GM12864 (cell line): ENCODE results near the gene ULK4.

Experiments used
- DNase-seq: peaks from one replicate; pipeline ENCODE4 v3.0.0-alpha.2; 2011; ENCODE audit warnings: low read depth
- H3K4me3 ChIP-seq: 2 replicates; pipeline ENCODE4 v1.5.1; 2011; ENCODE audit warnings: mild to moderate bottlenecking, low read depth, low read length, control low read depth
- TF ChIP-seq, protein P1 (sequence below): IDR thresholded peaks from 2 replicates; pipeline ENCODE4 v1.5.1; 2011; ENCODE audit warnings: low read depth, mild to moderate bottlenecking, moderate library complexity, low read length, control low read depth, inconsistent platforms; ENCODE audit errors: missing control alignments

Gene ULK4

DNA sequence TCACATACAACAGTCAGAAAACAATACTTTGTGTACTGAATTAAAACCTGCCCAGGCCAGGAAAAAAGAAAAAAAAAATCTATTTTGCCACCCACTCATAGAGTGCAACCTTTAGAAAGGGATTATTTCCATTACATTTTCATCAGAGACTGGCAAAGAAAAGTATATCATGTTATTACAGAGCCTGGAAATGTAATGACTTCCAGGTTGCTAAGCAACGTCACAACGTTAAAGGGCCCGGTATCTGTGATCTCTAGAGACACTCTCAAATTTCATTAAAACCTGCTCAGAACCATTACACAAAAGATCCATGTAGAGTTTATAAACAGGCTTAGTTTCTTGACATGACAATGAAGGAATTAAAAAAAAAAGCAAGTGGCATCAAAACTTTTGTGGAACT, 592.1 kb downstream of the ULK4 start:
- H3K4me3 ChIP-seq: no peak overlapping the region
- no peak for DNase-seq
- TF ChIP-seq, protein P1, sequence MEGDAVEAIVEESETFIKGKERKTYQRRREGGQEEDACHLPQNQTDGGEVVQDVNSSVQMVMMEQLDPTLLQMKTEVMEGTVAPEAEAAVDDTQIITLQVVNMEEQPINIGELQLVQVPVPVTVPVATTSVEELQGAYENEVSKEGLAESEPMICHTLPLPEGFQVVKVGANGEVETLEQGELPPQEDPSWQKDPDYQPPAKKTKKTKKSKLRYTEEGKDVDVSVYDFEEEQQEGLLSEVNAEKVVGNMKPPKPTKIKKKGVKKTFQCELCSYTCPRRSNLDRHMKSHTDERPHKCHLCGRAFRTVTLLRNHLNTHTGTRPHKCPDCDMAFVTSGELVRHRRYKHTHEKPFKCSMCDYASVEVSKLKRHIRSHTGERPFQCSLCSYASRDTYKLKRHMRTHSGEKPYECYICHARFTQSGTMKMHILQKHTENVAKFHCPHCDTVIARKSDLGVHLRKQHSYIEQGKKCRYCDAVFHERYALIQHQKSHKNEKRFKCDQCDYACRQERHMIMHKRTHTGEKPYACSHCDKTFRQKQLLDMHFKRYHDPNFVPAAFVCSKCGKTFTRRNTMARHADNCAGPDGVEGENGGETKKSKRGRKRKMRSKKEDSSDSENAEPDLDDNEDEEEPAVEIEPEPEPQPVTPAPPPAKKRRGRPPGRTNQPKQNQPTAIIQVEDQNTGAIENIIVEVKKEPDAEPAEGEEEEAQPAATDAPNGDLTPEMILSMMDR: no peak

DNA sequence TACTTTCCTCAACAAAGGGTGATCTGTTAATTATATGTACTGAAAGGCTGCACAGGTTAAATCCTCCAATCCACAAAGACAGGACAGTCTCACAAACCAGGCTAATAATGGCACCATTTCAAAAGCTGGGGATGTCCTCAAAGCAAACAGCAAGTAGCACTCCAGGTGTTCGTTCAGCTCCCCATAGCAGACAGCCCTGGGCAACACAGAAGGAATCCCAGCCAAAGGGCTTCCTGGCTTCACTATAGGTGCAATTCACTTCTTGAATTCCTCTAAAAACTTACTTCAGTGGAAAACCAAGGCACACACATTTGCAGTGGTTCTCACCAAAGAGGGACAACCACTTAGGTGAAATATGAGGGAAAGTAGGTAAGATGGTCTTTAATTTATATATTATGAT, 595.9 kb downstream of the ULK4 start:
- DNase-seq: no peak
- H3K4me3 ChIP-seq: no peak overlapping the region
- TF ChIP-seq, protein P1: no peak

DNA sequence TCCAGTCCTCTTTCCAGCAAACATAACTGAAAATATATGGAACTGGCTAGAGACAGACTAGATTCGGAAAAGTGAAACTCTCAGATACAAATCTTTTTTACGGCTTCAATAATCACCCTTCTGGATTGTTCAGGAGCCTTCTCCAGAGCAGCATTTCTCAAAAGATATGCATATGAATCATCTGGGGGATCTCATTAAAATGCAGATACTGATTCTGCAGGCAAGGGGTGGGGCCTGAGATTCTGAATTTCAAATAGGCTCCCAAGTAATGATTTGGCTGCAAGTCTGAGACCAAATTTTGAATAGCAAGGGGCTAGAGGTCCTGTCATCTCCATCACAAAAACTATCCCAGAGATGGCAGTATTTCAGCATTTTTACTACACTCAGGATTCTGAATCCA, 597.2 kb downstream of the ULK4 start:
- no peak for DNase-seq
- no peak overlapping the region for H3K4me3 ChIP-seq
- TF ChIP-seq, protein P1: no peak

DNA sequence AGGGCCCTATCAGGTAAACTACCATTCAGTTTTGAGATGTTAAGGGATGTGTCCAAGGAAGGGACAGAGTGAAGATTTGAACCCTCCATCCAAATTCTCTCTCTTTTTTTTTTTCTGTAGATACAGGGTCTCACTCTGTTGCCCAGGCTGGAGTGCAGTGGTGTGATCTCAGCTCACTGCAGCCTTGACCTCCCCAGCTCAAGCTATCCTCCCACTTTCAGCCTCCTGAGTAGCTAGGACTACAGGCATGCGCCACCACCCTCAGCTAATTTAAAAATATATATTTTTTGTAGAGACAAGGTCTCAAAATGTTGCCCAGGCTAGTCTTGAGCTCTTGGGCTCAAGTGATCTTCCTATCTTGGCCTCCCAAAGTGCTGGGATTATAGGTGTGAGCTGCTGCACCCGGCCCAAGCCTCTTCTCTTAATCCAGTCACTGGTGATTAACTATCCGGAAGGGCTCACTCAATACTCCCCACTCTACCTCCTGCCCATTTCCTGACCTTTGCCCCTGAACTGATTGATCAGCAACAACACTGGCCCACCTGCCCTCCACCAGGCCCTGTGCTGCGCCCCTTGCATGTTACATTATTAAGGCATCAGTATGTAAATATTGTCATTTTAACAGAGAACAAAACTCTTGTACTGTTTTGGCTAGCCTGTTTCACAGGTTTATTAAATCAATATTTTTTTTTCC, 597.9 kb downstream of the ULK4 start:
- no peak for DNase-seq
- TF ChIP-seq, protein P1: no peak
- no peak overlapping the region for H3K4me3 ChIP-seq

DNA sequence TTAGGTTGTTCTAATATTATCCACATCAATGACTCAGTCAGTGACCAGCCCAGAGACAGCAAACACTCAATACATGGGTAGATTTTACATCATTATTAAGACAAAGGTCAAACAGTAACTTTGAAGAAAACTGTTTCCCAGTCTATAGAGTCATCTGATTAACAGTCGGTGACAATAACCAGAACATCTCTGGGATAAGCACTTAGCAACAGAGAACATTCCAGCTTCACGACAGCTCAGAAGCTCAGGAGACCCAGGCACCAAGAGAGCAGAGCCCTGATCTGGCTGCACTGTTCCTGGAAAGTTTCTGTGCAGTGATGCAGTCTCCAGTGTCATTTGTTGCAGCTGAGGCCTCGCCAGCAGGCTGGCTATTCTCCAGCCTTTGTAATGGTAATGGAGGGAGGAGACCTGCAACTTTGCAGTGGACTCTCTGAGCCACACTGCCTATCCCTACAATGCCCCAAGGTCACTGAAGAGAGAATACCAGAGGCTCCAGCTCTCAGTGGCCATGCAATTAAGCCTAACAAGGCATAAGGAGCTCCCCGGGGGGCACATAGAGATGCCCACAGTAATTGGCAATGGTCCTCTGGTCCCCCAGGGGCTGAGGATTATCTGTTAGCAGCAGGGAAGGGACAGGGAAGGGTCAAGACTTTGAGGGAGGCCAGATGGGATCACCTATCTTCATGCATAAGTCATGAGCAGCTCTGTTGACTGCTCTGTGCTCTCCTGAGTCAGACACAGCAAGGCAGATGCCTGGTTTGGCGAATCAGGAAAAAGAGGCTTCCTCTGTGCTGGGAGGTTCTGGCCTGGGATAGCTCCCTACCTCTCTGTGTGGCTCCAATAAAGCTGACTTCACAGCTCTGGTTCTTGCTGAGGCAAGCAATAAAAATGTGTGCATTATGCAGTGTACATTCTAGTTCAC, 599.0 kb downstream of the ULK4 start:
- no peak overlapping the region for H3K4me3 ChIP-seq
- TF ChIP-seq, protein P1: no peak
- DNase-seq: no peak

DNA sequence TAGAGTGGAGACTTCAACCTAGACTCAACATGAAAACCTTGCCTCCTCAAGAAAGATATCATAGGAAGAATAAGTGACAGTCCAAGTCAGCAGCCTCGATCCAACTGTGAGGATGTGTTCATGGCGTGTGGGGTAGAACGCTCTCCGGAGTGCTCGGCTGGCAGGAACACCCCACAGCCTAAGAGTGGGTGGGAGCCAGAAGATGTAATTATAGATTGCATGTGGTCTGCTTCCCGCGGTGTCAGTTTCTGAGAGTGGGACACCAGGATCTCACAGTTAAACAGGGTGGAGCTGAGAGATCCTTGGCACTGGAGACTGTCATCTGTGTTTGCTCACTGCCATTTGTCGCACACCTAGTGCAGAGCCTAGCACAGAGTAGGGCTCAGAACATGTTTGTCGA, 604.6 kb downstream of the ULK4 start:
- TF ChIP-seq, protein P1: no peak
- H3K4me3 ChIP-seq: no peak overlapping the region
- no peak for DNase-seq

DNA sequence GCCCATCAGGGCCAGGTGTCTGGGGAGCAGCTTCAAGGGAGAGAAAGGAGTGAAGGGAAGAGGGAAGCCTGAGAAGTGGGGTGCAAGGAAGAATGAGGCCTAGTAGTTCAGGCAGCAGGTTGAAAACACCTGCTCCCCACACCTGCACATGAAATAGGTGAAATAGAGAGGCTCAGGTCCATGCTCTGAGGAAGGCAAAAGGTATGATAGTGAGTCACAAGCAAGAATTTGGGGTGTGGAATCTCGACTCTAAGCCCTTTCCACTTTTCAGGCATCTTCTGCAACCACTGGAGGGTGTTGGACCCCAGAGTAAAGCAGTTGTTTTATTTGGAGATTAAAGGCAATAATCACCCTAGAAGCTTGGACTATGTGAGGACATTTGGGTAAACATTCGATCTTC, 605.1 kb downstream of the ULK4 start:
- no peak overlapping the region for H3K4me3 ChIP-seq
- TF ChIP-seq, protein P1: no peak
- DNase-seq: no peak
